Measurements from ENCODE around the gene DGCR6.

DNA sequence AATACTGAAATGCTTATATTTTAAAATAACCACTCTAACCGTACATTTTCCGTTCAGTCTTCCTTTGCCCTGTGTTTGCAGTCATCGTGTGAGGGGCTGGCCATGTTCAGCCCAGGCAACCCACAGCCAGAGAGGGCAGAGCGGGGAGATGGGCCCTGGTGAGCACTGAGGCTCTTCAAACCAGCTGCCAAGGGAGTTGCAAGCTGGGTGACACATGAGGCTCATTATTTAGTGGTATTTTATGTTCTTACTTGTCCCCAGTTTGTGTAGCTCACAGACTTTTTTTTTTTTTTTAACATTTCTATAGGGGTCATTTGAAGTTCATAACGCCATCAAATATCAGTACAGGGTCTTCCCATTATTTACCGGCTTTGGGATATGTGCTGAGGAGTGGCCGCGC is 18.0 kb upstream of the DGCR6 start:
- TF ChIP-seq, protein P1, sequence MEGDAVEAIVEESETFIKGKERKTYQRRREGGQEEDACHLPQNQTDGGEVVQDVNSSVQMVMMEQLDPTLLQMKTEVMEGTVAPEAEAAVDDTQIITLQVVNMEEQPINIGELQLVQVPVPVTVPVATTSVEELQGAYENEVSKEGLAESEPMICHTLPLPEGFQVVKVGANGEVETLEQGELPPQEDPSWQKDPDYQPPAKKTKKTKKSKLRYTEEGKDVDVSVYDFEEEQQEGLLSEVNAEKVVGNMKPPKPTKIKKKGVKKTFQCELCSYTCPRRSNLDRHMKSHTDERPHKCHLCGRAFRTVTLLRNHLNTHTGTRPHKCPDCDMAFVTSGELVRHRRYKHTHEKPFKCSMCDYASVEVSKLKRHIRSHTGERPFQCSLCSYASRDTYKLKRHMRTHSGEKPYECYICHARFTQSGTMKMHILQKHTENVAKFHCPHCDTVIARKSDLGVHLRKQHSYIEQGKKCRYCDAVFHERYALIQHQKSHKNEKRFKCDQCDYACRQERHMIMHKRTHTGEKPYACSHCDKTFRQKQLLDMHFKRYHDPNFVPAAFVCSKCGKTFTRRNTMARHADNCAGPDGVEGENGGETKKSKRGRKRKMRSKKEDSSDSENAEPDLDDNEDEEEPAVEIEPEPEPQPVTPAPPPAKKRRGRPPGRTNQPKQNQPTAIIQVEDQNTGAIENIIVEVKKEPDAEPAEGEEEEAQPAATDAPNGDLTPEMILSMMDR (IDR thresholded peaks at IDR 0.05) = no peak
- TF ChIP-seq EP300 (IDR thresholded peaks at IDR 0.05) = no peak
